Neuronal stem cell (in vitro differentiated cells): Measurements from ENCODE around the gene C1QTNF4.
"Not testable (repeated sequence)": the region's sequence is repeated elsewhere in the genome, so short reads cannot be mapped to it uniquely, and the experiment has no call there.

Experiments used
- DNase-seq: peaks from one replicate; pipeline ENCODE4 v3.0.0-alpha.2; 2013; ENCODE audit warnings: low spot score
- H2AFZ ChIP-seq: one replicate; pipeline ENCODE4 v1.6.1; 2013; ENCODE audit warnings: mild to moderate bottlenecking, low read length, inconsistent platforms
- H2AK5ac ChIP-seq: 2 replicates; pipeline ENCODE4 v1.6.1; 2013; ENCODE audit warnings: low read depth, mild to moderate bottlenecking, inconsistent platforms, low read length, moderate library complexity, mixed read lengths
- H2BK120ac ChIP-seq: 2 replicates; pipeline ENCODE4 v1.6.1; 2013; ENCODE audit warnings: low read depth, mild to moderate bottlenecking, inconsistent platforms, low read length, moderate library complexity, mixed read lengths
- H2BK12ac ChIP-seq: one replicate; pipeline ENCODE4 v1.6.1; 2013; ENCODE audit warnings: low read length, inconsistent platforms
- H2BK15ac ChIP-seq: 2 replicates; pipeline ENCODE4 v1.6.1; 2013; ENCODE audit warnings: mild to moderate bottlenecking, low read length, inconsistent platforms, mixed read lengths
- H2BK5ac ChIP-seq: one replicate; pipeline ENCODE4 v1.6.1; 2013; ENCODE audit warnings: inconsistent platforms, mild to moderate bottlenecking, low read length, moderate library complexity
- H3K14ac ChIP-seq: one replicate; pipeline ENCODE4 v1.6.1; 2013; ENCODE audit warnings: low read length, inconsistent platforms
- H3K18ac ChIP-seq: 2 replicates; pipeline ENCODE4 v1.6.1; 2013; ENCODE audit warnings: low read length, inconsistent platforms
- H3K23ac ChIP-seq: 2 replicates; pipeline ENCODE4 v1.6.1; 2013; ENCODE audit warnings: low read depth, mild to moderate bottlenecking, mixed read lengths, low read length, inconsistent platforms; ENCODE audit not compliant: poor library complexity
- H3K27ac ChIP-seq: replicated peaks from 3 replicates; pipeline ENCODE4 v1.5.1; 2013; ENCODE audit warnings: low read length, inconsistent platforms
- H3K27me3 ChIP-seq, 3 experiments: 2 replicates each; pipeline ENCODE4 v1.6.1; 2013; ENCODE audit warnings: low read length in 3 of 3, mild to moderate bottlenecking in 2 of 3, inconsistent platforms in 1 of 3, low read depth in 1 of 3, mixed read lengths in 1 of 3, moderate library complexity in 1 of 3; ENCODE audit not compliant: control insufficient read depth in 3 of 3, insufficient read depth in 3 of 3
- H3K36me3 ChIP-seq, 2 donors: replicated peaks in 1 of 2; 2 replicates each; pipeline ENCODE4 v1.6.1; 2013; ENCODE audit warnings: low read length in 2 of 2; ENCODE audit not compliant: control insufficient read depth in 2 of 2, insufficient read depth in 2 of 2
- H3K4ac ChIP-seq: 2 replicates; pipeline ENCODE4 v1.6.1; 2013; ENCODE audit warnings: inconsistent platforms, mild to moderate bottlenecking, low read length, moderate library complexity
- H3K4me1 ChIP-seq, 2 donors: 1 replicate in 1 of 2; 2 replicates in 1 of 2; pipeline ENCODE4 v1.6.1; 2013; ENCODE audit warnings: low read length in 2 of 2, low read depth in 1 of 2; ENCODE audit not compliant: control insufficient read depth in 2 of 2, insufficient read depth in 1 of 2
- H3K4me2 ChIP-seq: one replicate; pipeline ENCODE4 v1.6.1; 2013; ENCODE audit warnings: mild to moderate bottlenecking, low read length, inconsistent platforms; ENCODE audit not compliant: insufficient read depth, poor library complexity, severe bottlenecking
- H3K4me3 ChIP-seq, 2 donors: 2 replicates each; pipeline ENCODE4 v1.5.1; 2013; ENCODE audit warnings: low read length in 2 of 2, mild to moderate bottlenecking in 2 of 2, inconsistent platforms in 1 of 2, moderate library complexity in 1 of 2
- H3K79me1 ChIP-seq: one replicate; pipeline ENCODE4 v1.6.1; 2013; ENCODE audit warnings: low read depth, mild to moderate bottlenecking, inconsistent platforms, low read length, moderate library complexity
- H3K9ac ChIP-seq: one replicate; pipeline ENCODE4 v1.6.1; 2013; ENCODE audit warnings: mild to moderate bottlenecking, low read depth, low read length, inconsistent platforms; ENCODE audit not compliant: poor library complexity
- H3K9me3 ChIP-seq, 2 donors: replicated peaks in 1 of 2; 2 replicates each; pipeline versions ENCODE3 to v1.6.1; 2013; ENCODE audit warnings: low read length in 2 of 2, mild to moderate bottlenecking in 2 of 2, inconsistent platforms in 1 of 2, low read depth in 1 of 2, mixed read lengths in 1 of 2, moderate library complexity in 1 of 2; ENCODE audit not compliant: control insufficient read depth in 2 of 2, insufficient read depth in 1 of 2
- H4K8ac ChIP-seq: one replicate; pipeline ENCODE4 v1.6.1; 2013; ENCODE audit warnings: low read depth, mild to moderate bottlenecking, inconsistent platforms, low read length, moderate library complexity
- H4K91ac ChIP-seq: one replicate; pipeline ENCODE4 v1.6.1; 2013; ENCODE audit warnings: low read length, low read depth, mild to moderate bottlenecking, inconsistent platforms; ENCODE audit not compliant: poor library complexity
- WGBS, 2 donors: extraction: QIAGEN DNeasy Blood & Tissue Kit; methylation state at CpG; one replicate each; pipeline ENCODE4 v1.1.7; 2013; ENCODE audit warnings: missing lambda C conversion rate in 2 of 2, mixed read lengths in 1 of 2; ENCODE audit not compliant: insufficient read length in 2 of 2, insufficient replicate concordance in 1 of 2; ENCODE audit errors: extremely low coverage in 2 of 2; 5-methylcytosine and 5-hydroxymethylcytosine counted together

The C1QTNF4 gene

GRCh38 chr11:47564366-47564765 lies 29.8 kb downstream of the C1QTNF4 start:
- not testable (repeated sequence) for H4K8ac ChIP-seq, H3K79me1 ChIP-seq, H3K23ac ChIP-seq, H2AFZ ChIP-seq, H3K27me3 ChIP-seq, H3K9ac ChIP-seq, H3K27ac ChIP-seq, H3K14ac ChIP-seq, H3K36me3 ChIP-seq, H2BK15ac ChIP-seq, H4K91ac ChIP-seq, H3K4me1 ChIP-seq, H2BK5ac ChIP-seq, H3K18ac ChIP-seq, H2BK12ac ChIP-seq, DNase-seq, H3K4ac ChIP-seq, H2BK120ac ChIP-seq, H2AK5ac ChIP-seq, H3K9me3 ChIP-seq, H3K4me2 ChIP-seq, H3K4me3 ChIP-seq
- no CpG with 5 or more reads among the region's 10 CpGs for WGBS, 2 donors

GRCh38 chr11:47562393-47562792 lies 31.8 kb downstream of the C1QTNF4 start:
- not testable (repeated sequence) for DNase-seq, H3K9ac ChIP-seq, H3K14ac ChIP-seq, H3K4ac ChIP-seq, H4K91ac ChIP-seq, H4K8ac ChIP-seq, H2BK15ac ChIP-seq, H2BK120ac ChIP-seq, H3K79me1 ChIP-seq, H3K27ac ChIP-seq, H3K4me2 ChIP-seq, H3K4me1 ChIP-seq, H2BK5ac ChIP-seq, H3K27me3 ChIP-seq, H3K4me3 ChIP-seq, H3K23ac ChIP-seq, H2AK5ac ChIP-seq, H2BK12ac ChIP-seq, H2AFZ ChIP-seq, H3K9me3 ChIP-seq, H3K36me3 ChIP-seq, H3K18ac ChIP-seq
- no CpG with 5 or more reads among the region's 4 CpGs for WGBS, 2 donors

- Histone ChIP-seq H2BK5ac (no peak overlapping the region), H3K27ac (no peak overlapping the region), H3K18ac (no peak overlapping the region), H2AFZ (no peak overlapping the region), H3K79me1 (no peaks in the 10 kb centered on the region), H2BK120ac (no peak overlapping the region), H3K4ac (no peak overlapping the region), H3K23ac (no peak overlapping the region), H3K4me1 (peaks cover 0 to 4% of the 10 kb centered on the region in 2 donors), H2BK12ac (no peak overlapping the region), H3K9me3 (no peaks in the 10 kb centered on the region), H3K14ac (no peak overlapping the region), H3K4me2 (no peak overlapping the region), H3K36me3 (no peaks in the 10 kb centered on the region), H3K27me3 (peaks cover 0 to 3% (median 0%) of the 10 kb centered on the region in 3 experiments), H4K8ac (no peak overlapping the region), H3K9ac (no peak overlapping the region), H3K4me3 (no peak overlapping the region), H4K91ac (no peak overlapping the region), H2BK15ac (no peak overlapping the region), H2AK5ac (no peak overlapping the region)
- no peak for DNase-seq
- WGBS, 2 donors = no CpG with 5 or more reads among the region's 2 CpGs
Measured at GRCh38 chr11:47560426-47560825, 33.8 kb downstream of the C1QTNF4 start.

- no peak overlapping the region for H3K18ac ChIP-seq
- H3K27ac ChIP-seq = no peak overlapping the region
- no peaks in the 10 kb centered on the region for H3K79me1 ChIP-seq
- H2BK15ac ChIP-seq = no peak overlapping the region
- no peak overlapping the region for H4K8ac ChIP-seq
- no peaks in the 10 kb centered on the region for H3K27me3 ChIP-seq
- no peaks in the 10 kb centered on the region for H3K36me3 ChIP-seq
- H4K91ac ChIP-seq = no peak overlapping the region
- H3K4ac ChIP-seq = no peak overlapping the region
- no peak overlapping the region for H3K23ac ChIP-seq
- DNase-seq = no peak
- H2AK5ac ChIP-seq = no peak overlapping the region
- no CpG with 5 or more reads among the region's 1 CpG for WGBS, 2 donors
- no peak overlapping the region for H2BK12ac ChIP-seq
- no peak overlapping the region for H3K14ac ChIP-seq
- H2AFZ ChIP-seq = no peak overlapping the region
- H2BK5ac ChIP-seq = no peak overlapping the region
- H3K4me3 ChIP-seq = no peak overlapping the region
- no peak overlapping the region for H2BK120ac ChIP-seq
- no peaks in the 10 kb centered on the region for H3K9me3 ChIP-seq
- H3K4me2 ChIP-seq = no peak overlapping the region
- peaks cover 0 to 2% of the 10 kb centered on the region in 2 donors for H3K4me1 ChIP-seq
- no peak overlapping the region for H3K9ac ChIP-seq
Measured at GRCh38 chr11:47558695-47559094, 35.5 kb downstream of the C1QTNF4 start.
